Measurements from ENCODE around the gene OR13G1.

OR13G1 gene

GRCh38 chr1:247646867-247647266, 32.7 kb downstream of the OR13G1 start:
- Histone ChIP-seq H3K9me3 (ENCODE audit: control insufficient read depth, low read depth, low read length) (no peaks in the 10 kb centered on the region), H3K9ac (ENCODE audit: low read length) (no peak overlapping the region), H3K4me1 (ENCODE audit: control insufficient read depth, low read depth, low read length) (peaks cover 27% of the 10 kb centered on the region), H3K27me3 (ENCODE audit: control insufficient read depth, insufficient read depth, low read length) (peaks cover 9% of the 10 kb centered on the region), H3K36me3 (ENCODE audit: control insufficient read depth, low read depth, low read length) (no peaks in the 10 kb centered on the region), H3K4me3 (ENCODE audit: low read length) (peak overlapping the region; percentile 20), H3K27ac (ENCODE audit: low read length) (no peak overlapping the region)

GRCh38 chr1:247642742-247643141, 36.8 kb downstream of the OR13G1 start:
- H3K27ac ChIP-seq (ENCODE audit: low read length), result no peak overlapping the region
- no peaks in the 10 kb centered on the region for H3K27me3 ChIP-seq (ENCODE audit: control insufficient read depth, insufficient read depth, low read length)
- H3K36me3 ChIP-seq (ENCODE audit: control insufficient read depth, low read depth, low read length), result no peaks in the 10 kb centered on the region
- H3K4me3 ChIP-seq (ENCODE audit: low read length), result no peak overlapping the region
- peaks cover 16% of the 10 kb centered on the region for H3K4me1 ChIP-seq (ENCODE audit: control insufficient read depth, low read depth, low read length)
- no peaks in the 10 kb centered on the region for H3K9me3 ChIP-seq (ENCODE audit: control insufficient read depth, low read depth, low read length)
- H3K9ac ChIP-seq (ENCODE audit: low read length), result no peak overlapping the region

GRCh38 chr1:247639381-247639981, 40.1 kb downstream of the OR13G1 start:
- H3K27ac ChIP-seq (ENCODE audit: low read length), result no peak overlapping the region
- H3K9ac ChIP-seq (ENCODE audit: low read length), result no peak overlapping the region
- H3K27me3 ChIP-seq (ENCODE audit: control insufficient read depth, insufficient read depth, low read length), result no peaks in the 10 kb centered on the region
- no peaks in the 10 kb centered on the region for H3K9me3 ChIP-seq (ENCODE audit: control insufficient read depth, low read depth, low read length)
- H3K4me3 ChIP-seq (ENCODE audit: low read length), result no peak overlapping the region
- no peaks in the 10 kb centered on the region for H3K36me3 ChIP-seq (ENCODE audit: control insufficient read depth, low read depth, low read length)
- no peaks in the 10 kb centered on the region for H3K4me1 ChIP-seq (ENCODE audit: control insufficient read depth, low read depth, low read length)

- H3K4me1 ChIP-seq (ENCODE audit: control insufficient read depth, low read depth, low read length), result no peaks in the 10 kb centered on the region
- no peaks in the 10 kb centered on the region for H3K27me3 ChIP-seq (ENCODE audit: control insufficient read depth, insufficient read depth, low read length)
- H3K4me3 ChIP-seq (ENCODE audit: low read length), result no peak overlapping the region
- no peaks in the 10 kb centered on the region for H3K9me3 ChIP-seq (ENCODE audit: control insufficient read depth, low read depth, low read length)
- H3K36me3 ChIP-seq (ENCODE audit: control insufficient read depth, low read depth, low read length), result no peaks in the 10 kb centered on the region
- no peak overlapping the region for H3K27ac ChIP-seq (ENCODE audit: low read length)
- no peak overlapping the region for H3K9ac ChIP-seq (ENCODE audit: low read length)
Observed at GRCh38 chr1:247638781-247639180, 40.8 kb downstream of the OR13G1 start.

GRCh38 chr1:247638011-247638410, 41.5 kb downstream of the OR13G1 start:
- Histone ChIP-seq H3K4me1 (ENCODE audit: control insufficient read depth, low read depth, low read length) (no peaks in the 10 kb centered on the region), H3K9ac (ENCODE audit: low read length) (no peak overlapping the region), H3K4me3 (ENCODE audit: low read length) (no peak overlapping the region), H3K27me3 (ENCODE audit: control insufficient read depth, insufficient read depth, low read length) (no peaks in the 10 kb centered on the region), H3K9me3 (ENCODE audit: control insufficient read depth, low read depth, low read length) (no peaks in the 10 kb centered on the region), H3K27ac (ENCODE audit: low read length) (no peak overlapping the region), H3K36me3 (ENCODE audit: control insufficient read depth, low read depth, low read length) (no peaks in the 10 kb centered on the region)

- no peak overlapping the region for H3K4me3 ChIP-seq (ENCODE audit: low read length)
- H3K4me1 ChIP-seq (ENCODE audit: control insufficient read depth, low read depth, low read length), result no peaks in the 10 kb centered on the region
- no peaks in the 10 kb centered on the region for H3K36me3 ChIP-seq (ENCODE audit: control insufficient read depth, low read depth, low read length)
Observed at GRCh38 chr1:247627951-247628350, 51.6 kb downstream of the OR13G1 start.

More at GRCh38 chr1:247627951-247628350, 51.6 kb downstream of the OR13G1 start:
- Histone ChIP-seq H3K27me3 (ENCODE audit: control insufficient read depth, insufficient read depth, low read length) (no peaks in the 10 kb centered on the region), H3K9me3 (ENCODE audit: control insufficient read depth, low read depth, low read length) (no peaks in the 10 kb centered on the region), H3K27ac (ENCODE audit: low read length) (no peak overlapping the region), H3K9ac (ENCODE audit: low read length) (no peak overlapping the region)
